ENCODE results near the gene FALEC.

The FALEC gene

GRCh38 chr1:150529017-150529416 is 13.5 kb downstream of the FALEC start:
- no peak for DNase-seq (ENCODE audit: low read depth)
- H3K4me3 ChIP-seq (ENCODE audit: control insufficient read depth, low read depth, low read length) = no peak overlapping the region
- no peak for TF ChIP-seq CTCF (IDR thresholded peaks at IDR 0.05; ENCODE audit: control insufficient read depth, insufficient read depth, low read depth, low read length, missing control alignments)

- no peak overlapping the region for H3K4me3 ChIP-seq (ENCODE audit: control insufficient read depth, low read depth, low read length)
- DNase-seq (ENCODE audit: low read depth) = no peak
- TF ChIP-seq CTCF (IDR thresholded peaks at IDR 0.05; ENCODE audit: control insufficient read depth, insufficient read depth, low read depth, low read length, missing control alignments) = no peak
Measured at GRCh38 chr1:150530491-150531159, 15.1 kb downstream of the FALEC start.

- no peak overlapping the region for H3K4me3 ChIP-seq (ENCODE audit: control insufficient read depth, low read depth, low read length)
- TF ChIP-seq CTCF (IDR thresholded peaks at IDR 0.05; ENCODE audit: control insufficient read depth, insufficient read depth, low read depth, low read length, missing control alignments) = no peak
- no peak for DNase-seq (ENCODE audit: low read depth)
Measured at GRCh38 chr1:150532860-150533259, 17.3 kb downstream of the FALEC start.

- H3K4me3 ChIP-seq (ENCODE audit: control insufficient read depth, low read depth, low read length) = no peak overlapping the region
- DNase-seq (ENCODE audit: low read depth) = no peak
- no peak for TF ChIP-seq CTCF (IDR thresholded peaks at IDR 0.05; ENCODE audit: control insufficient read depth, insufficient read depth, low read depth, low read length, missing control alignments)
Measured at GRCh38 chr1:150534002-150534401, 18.4 kb downstream of the FALEC start.

- H3K4me3 ChIP-seq (ENCODE audit: control insufficient read depth, low read depth, low read length) = no peak overlapping the region
- TF ChIP-seq CTCF (IDR thresholded peaks at IDR 0.05; ENCODE audit: control insufficient read depth, insufficient read depth, low read depth, low read length, missing control alignments) = no peak
- no peak for DNase-seq (ENCODE audit: low read depth)
Measured at GRCh38 chr1:150535511-150536287, 20.1 kb downstream of the FALEC start.

GRCh38 chr1:150536836-150537731 is 21.5 kb downstream of the FALEC start:
- H3K4me3 ChIP-seq (ENCODE audit: control insufficient read depth, low read depth, low read length) = no peak overlapping the region
- no peak for TF ChIP-seq CTCF (IDR thresholded peaks at IDR 0.05; ENCODE audit: control insufficient read depth, insufficient read depth, low read depth, low read length, missing control alignments)
- no peak for DNase-seq (ENCODE audit: low read depth)
